MG63 (cell line): ENCODE measurements around the gene UBE2G1. TPM values are rescaled to one million over a fixed set of nuclear protein-coding genes. Genes with fewer than 3 reads are reported as not detected.

ENCODE experiments used
- total RNA-seq: library from RNA; depleted of rRNA; stranded (reverse); fragments of >200 nt; shearing (Covaris generic); gene quantifications from 2 replicates; pipeline ENCODE4 v1.2.3, GENCODE V29; 2014; ENCODE audit warnings: low replicate concordance; rRNA removed

UBE2G1 gene
- total RNA-seq, 1 experiment from 2014 or later, result 18.9 TPM

Other genes starting within 250 kb of the UBE2G1 start
- gene ZZEF1, start 223.6 kb downstream of the UBE2G1 start, total RNA-seq, result 7.6 and 15.3 TPM in 2 replicates
- gene CYB5D2, start 223.5 kb downstream of the UBE2G1 start, total RNA-seq, result 10.3 and 26.3 TPM in 2 replicates
- 14.5 and 52.0 TPM in 2 replicates for gene ANKFY1, start 102.7 kb downstream of the UBE2G1 start, total RNA-seq
- 1.3 TPM in 1 of 2 replicates, not detected in the other for gene SPNS3, start 67.3 kb upstream of the UBE2G1 start, total RNA-seq
- gene SPNS2, start 132.2 kb upstream of the UBE2G1 start, total RNA-seq, result 0.22 and 4.2 TPM in 2 replicates
- gene MYBBP1A, start 188.7 kb upstream of the UBE2G1 start, total RNA-seq, result 34.0 and 63.2 TPM in 2 replicates
- gene GGT6, start 193.9 kb upstream of the UBE2G1 start, total RNA-seq, result not detected in 2 replicates
- not detected in 2 replicates for gene SMTNL2, start 217.9 kb upstream of the UBE2G1 start, total RNA-seq